Kidney epithelial cell (primary cell): ENCODE results near the gene PDZD7. TPM values are rescaled to one million over a fixed set of nuclear protein-coding genes. Genes with fewer than 3 reads are reported as not detected.

Experiments used
- DNase-seq: peaks from one replicate; pipeline ENCODE4 v3.0.0-alpha.2; 2010; ENCODE audit warnings: low read depth
- H3K27me3 ChIP-seq: 2 replicates; pipeline ENCODE4 v1.6.0; 2011; ENCODE audit warnings: low read length; ENCODE audit not compliant: control insufficient read depth, insufficient read depth
- H3K36me3 ChIP-seq: 2 replicates; pipeline ENCODE4 v1.5.1; 2011; ENCODE audit warnings: low read length; ENCODE audit not compliant: control insufficient read depth, insufficient read depth
- H3K4me3 ChIP-seq: 2 replicates; pipeline ENCODE4 v1.5.1; 2011; ENCODE audit warnings: low read depth, mild to moderate bottlenecking, control low read depth, low read length
- CTCF ChIP-seq: IDR thresholded peaks from 2 replicates; pipeline ENCODE4 v1.5.1; 2011; ENCODE audit warnings: mild to moderate bottlenecking, moderate library complexity, low read length, control low read depth, inconsistent platforms; ENCODE audit not compliant: insufficient read depth, poor library complexity, severe bottlenecking
- total RNA-seq: library from RNA; depleted of rRNA; stranded (reverse); fragments of >200 nt; gene quantifications from 2 replicates; pipeline ENCODE4 v1.2.3, GENCODE V29; 2015

Gene PDZD7
- total RNA-seq, 1 donor from 2014 or later, result 3.5 TPM

- no peaks in the 10 kb centered on the region for H3K27me3 ChIP-seq
- no peaks in the 10 kb centered on the region for H3K36me3 ChIP-seq
- no peak for TF ChIP-seq CTCF
- peak overlapping the region; percentile 90 for H3K4me3 ChIP-seq
- no peak for DNase-seq
These were observed 34.1 kb downstream of the PDZD7 start for GRCh38 chr10:100996678-100997359.

GRCh38 chr10:100995181-100995580 is 35.7 kb downstream of the PDZD7 start:
- TF ChIP-seq CTCF, result no peak
- Histone ChIP-seq H3K36me3 (no peaks in the 10 kb centered on the region), H3K4me3 (no peak overlapping the region), H3K27me3 (no peaks in the 10 kb centered on the region)
- no peak for DNase-seq

- no peak for DNase-seq
- no peak overlapping the region for H3K4me3 ChIP-seq
- peak; percentile 64 for TF ChIP-seq CTCF
- H3K36me3 ChIP-seq, result peaks cover 2% of the 10 kb centered on the region
- H3K27me3 ChIP-seq, result no peaks in the 10 kb centered on the region
These were observed 36.8 kb downstream of the PDZD7 start for GRCh38 chr10:100993986-100994708.

GRCh38 chr10:100989088-100989487 is 41.8 kb downstream of the PDZD7 start:
- no peak for DNase-seq
- TF ChIP-seq CTCF, result no peak
- H3K36me3 ChIP-seq, result peaks cover 2% of the 10 kb centered on the region
- H3K27me3 ChIP-seq, result no peaks in the 10 kb centered on the region
- no peak overlapping the region for H3K4me3 ChIP-seq

- Histone ChIP-seq H3K36me3 (peaks cover 2% of the 10 kb centered on the region), H3K4me3 (peak overlapping the region; percentile 96), H3K27me3 (no peaks in the 10 kb centered on the region)
- TF ChIP-seq CTCF, result no peak
- DNase-seq, result no peak
These were observed 42.8 kb downstream of the PDZD7 start for GRCh38 chr10:100988166-100988565.
